Inflammatory macrophage treated with lipopolysaccharide for 4 hours (primary cell): ENCODE data around the gene UMAD1.
"Not testable (repeated sequence)": the region's sequence is repeated elsewhere in the genome, so short reads cannot be mapped to it uniquely, and the experiment has no call there.

Source experiments
- DNase-seq: peaks from one replicate; pipeline ENCODE4 v3.0.0-alpha.2; 2020

The UMAD1 gene

GRCh38 chr7:7805511-7806153, 165.1 kb downstream of the UMAD1 start:
- DNase-seq: no peak

GRCh38 chr7:7808156-7808555, 167.6 kb downstream of the UMAD1 start:
- DNase-seq: no peak

GRCh38 chr7:7808626-7809025, 168.1 kb downstream of the UMAD1 start:
- no peak for DNase-seq

GRCh38 chr7:7810380-7810779, 169.8 kb downstream of the UMAD1 start:
- DNase-seq: no peak

GRCh38 chr7:7810826-7811225, 170.3 kb downstream of the UMAD1 start:
- DNase-seq: no peak

GRCh38 chr7:7812112-7812511, 171.6 kb downstream of the UMAD1 start:
- DNase-seq: no peak

- DNase-seq: no peak
Observed at GRCh38 chr7:7815395-7815794, 174.8 kb downstream of the UMAD1 start.

- DNase-seq: no peak
Observed at GRCh38 chr7:7816084-7816483, 175.5 kb downstream of the UMAD1 start.

GRCh38 chr7:7816816-7817536, 176.4 kb downstream of the UMAD1 start:
- no peak for DNase-seq

GRCh38 chr7:7817748-7818147, 177.2 kb downstream of the UMAD1 start:
- no peak for DNase-seq

GRCh38 chr7:7818179-7818578, 177.6 kb downstream of the UMAD1 start:
- DNase-seq: not testable (repeated sequence)

- DNase-seq: no peak
Observed at GRCh38 chr7:7819442-7820247, 179.1 kb downstream of the UMAD1 start.

- no peak for DNase-seq
Observed at GRCh38 chr7:7820409-7820808, 179.9 kb downstream of the UMAD1 start.

GRCh38 chr7:7820939-7821338, 180.4 kb downstream of the UMAD1 start:
- DNase-seq: no peak

GRCh38 chr7:7821517-7821916, 181.0 kb downstream of the UMAD1 start:
- no peak for DNase-seq

- not testable (repeated sequence) for DNase-seq
Observed at GRCh38 chr7:7825294-7825693, 184.7 kb downstream of the UMAD1 start.

GRCh38 chr7:7829667-7830066, 189.1 kb downstream of the UMAD1 start:
- no peak for DNase-seq

- no peak for DNase-seq
Observed at GRCh38 chr7:7830122-7830878, 189.7 kb downstream of the UMAD1 start.

- DNase-seq: no peak
Observed at GRCh38 chr7:7832518-7832917, 192.0 kb downstream of the UMAD1 start.

GRCh38 chr7:7834761-7835160, 194.2 kb downstream of the UMAD1 start:
- no peak for DNase-seq

- DNase-seq: no peak
Observed at GRCh38 chr7:7841027-7841426, 200.5 kb downstream of the UMAD1 start.

- DNase-seq: no peak
Observed at GRCh38 chr7:7843240-7843639, 202.7 kb downstream of the UMAD1 start.

GRCh38 chr7:7843972-7844371, 203.4 kb downstream of the UMAD1 start:
- no peak for DNase-seq
